Measurements from ENCODE around the gene FAM120A. TPM values are rescaled to one million over a fixed set of nuclear protein-coding genes. Genes with fewer than 3 reads are reported as not detected.

The FAM120A gene
- total RNA-seq, 4 donors from 2014 or later = 56.5 to 82.3 (median 65.7) TPM

DNA sequence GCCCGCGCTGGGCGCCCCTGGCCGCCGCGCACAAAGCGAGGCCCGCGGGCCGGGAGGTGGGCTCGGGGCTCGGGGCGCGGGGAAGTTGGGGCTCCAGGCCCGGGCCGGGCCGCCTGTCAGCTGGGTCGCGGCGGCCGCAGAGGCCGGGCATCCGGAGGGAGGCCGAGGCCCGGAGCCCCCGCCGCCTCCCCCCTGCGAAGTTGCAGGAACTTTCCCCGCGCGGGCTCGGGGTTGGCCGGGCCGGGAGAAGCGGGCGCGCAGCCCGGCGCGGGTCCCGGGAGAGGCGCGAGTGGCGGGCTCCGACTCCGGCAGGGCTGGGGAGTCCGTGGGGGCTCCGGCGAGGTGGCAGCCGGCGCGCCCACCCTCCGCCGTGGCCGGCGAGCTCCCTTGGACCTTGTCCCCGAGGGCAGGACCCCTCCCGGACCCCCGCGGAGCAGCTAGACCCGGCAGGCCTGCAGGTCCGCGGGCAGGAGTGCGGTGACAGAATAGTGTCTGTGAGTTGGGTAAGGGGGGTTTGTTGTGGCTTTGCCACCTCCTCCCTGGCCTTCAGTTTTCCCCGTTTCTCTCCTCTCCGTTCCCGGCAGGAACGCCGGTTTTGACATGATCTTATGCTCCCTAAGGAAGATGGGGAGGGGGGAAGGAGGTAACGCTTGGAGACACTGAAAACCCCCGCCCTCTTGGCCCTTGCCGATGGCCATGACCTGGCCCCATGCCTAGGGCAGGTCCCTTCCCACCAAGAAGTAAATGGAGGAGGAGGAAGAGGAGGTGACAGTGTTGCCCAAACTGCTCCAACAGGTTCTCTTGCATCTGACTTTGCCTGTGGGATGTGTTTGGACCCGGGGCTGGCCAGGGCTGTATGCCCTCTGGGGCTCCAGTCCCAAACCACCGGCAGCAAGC, 125.8 kb downstream of the FAM120A start:
- DNase-seq = no peak
- intact Hi-C loops (cut with DNase I) = no loop called here
- no peaks in the 10 kb centered on the region for H3K36me3 ChIP-seq
- TF ChIP-seq CTCF (IDR thresholded peaks at IDR 0.05) (no peak), POLR2A (IDR thresholded peaks at IDR 0.05) (no peak)
- peaks cover 32 to 68% (median 36%) of the 10 kb centered on the region in 3 donors for H3K4me1 ChIP-seq
- 10 to 21% methylated on average over 2 to 9 of the region's 74 CpGs for WGBS, 2 donors
- peak overlapping the region; percentile 89 to 95 (median 95) for H3K27ac ChIP-seq
- H3K27me3 ChIP-seq = no peaks in the 10 kb centered on the region
- peak overlapping the region; percentile 52 to 93 (median 90) for H3K4me3 ChIP-seq
- no peaks in the 10 kb centered on the region for H3K9me3 ChIP-seq

- Histone ChIP-seq H3K36me3 (no peaks in the 10 kb centered on the region), H3K4me3 (peak overlapping the region; percentile 52 to 93 (median 90)), H3K27ac (peak overlapping the region; percentile 89 to 95 (median 95)), H3K9me3 (no peaks in the 10 kb centered on the region), H3K27me3 (no peaks in the 10 kb centered on the region), H3K4me1 (peaks cover 32 to 71% (median 36%) of the 10 kb centered on the region in 3 donors)
- TF ChIP-seq CTCF (IDR thresholded peaks at IDR 0.05) = no peak
- no peak for TF ChIP-seq POLR2A (IDR thresholded peaks at IDR 0.05)
- no peak for DNase-seq
- intact Hi-C loops (cut with DNase I) = no loop called here
- 57 to 69% methylated on average over 5 to 11 of the region's 13 CpGs for WGBS, 2 donors
Observed at GRCh38 chr9:93577975-93578682, 126.6 kb downstream of the FAM120A start.

GRCh38 chr9:93578844-93579243, 127.4 kb downstream of the FAM120A start:
- H3K36me3 ChIP-seq = no peaks in the 10 kb centered on the region
- 67 to 82% methylated on average over 4 to 5 of the region's 5 CpGs for WGBS, 2 donors
- peak overlapping the region in 2 of 4 donors; percentile 89 to 95 for H3K27ac ChIP-seq
- TF ChIP-seq CTCF (IDR thresholded peaks at IDR 0.05) (no peak), POLR2A (IDR thresholded peaks at IDR 0.05) (no peak)
- peak overlapping the region in 1 of 4 donors; percentile 93 for H3K4me3 ChIP-seq
- intact Hi-C loops (cut with DNase I) = no loop called here
- no peak for DNase-seq
- peaks cover 32 to 71% (median 36%) of the 10 kb centered on the region in 3 donors for H3K4me1 ChIP-seq
- H3K27me3 ChIP-seq = no peaks in the 10 kb centered on the region
- H3K9me3 ChIP-seq = no peaks in the 10 kb centered on the region

DNA sequence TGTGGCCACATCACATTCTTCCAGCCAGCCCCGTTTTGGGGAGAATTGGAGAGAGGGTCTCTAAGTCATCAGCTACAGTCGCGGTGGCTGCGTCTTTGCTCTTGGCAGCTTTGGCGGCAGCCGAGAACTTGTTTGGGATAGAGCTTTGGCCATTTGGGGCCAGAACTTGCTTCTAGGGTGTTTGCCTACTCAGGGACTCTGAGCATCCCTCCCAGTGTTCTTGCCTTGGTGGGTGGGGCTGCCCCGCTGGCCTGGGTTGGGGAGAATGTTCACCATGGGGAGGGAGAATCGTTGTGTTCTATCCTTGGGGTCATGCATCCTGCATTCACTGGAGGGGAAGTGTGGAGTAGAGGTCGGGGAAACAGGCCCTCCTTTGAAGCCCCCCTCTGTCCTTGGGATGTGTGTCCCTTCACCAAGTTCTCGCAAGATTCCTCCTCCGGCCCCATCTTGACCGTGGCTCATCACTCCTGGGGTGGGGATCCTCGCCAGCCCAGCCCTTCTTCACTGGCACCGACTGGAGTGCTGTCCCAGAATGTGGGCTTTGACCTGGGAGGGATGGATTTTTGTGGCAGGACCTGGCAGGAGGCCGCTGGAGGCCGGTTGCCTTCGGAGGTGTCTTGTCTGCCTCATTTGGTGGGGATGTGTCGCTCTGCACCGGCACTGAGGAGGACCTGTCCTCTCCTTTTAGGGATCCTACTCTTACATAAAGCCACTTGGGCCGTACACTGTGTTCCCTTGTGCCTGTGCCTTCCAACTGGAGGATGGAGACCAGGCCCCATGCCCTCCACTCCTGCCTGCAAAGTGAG, 128.4 kb downstream of the FAM120A start:
- no peak for DNase-seq
- Histone ChIP-seq H3K36me3 (no peaks in the 10 kb centered on the region), H3K4me3 (no peak overlapping the region), H3K27ac (peak overlapping the region in 2 of 4 donors; percentile 2 to 38), H3K27me3 (no peaks in the 10 kb centered on the region), H3K4me1 (peaks cover 30 to 62% (median 34%) of the 10 kb centered on the region in 3 donors), H3K9me3 (no peaks in the 10 kb centered on the region)
- 76 to 83% methylated on average over 8 to 15 of the region's 20 CpGs for WGBS, 2 donors
- intact Hi-C loops (cut with DNase I) = no loop called here
- no peak for TF ChIP-seq POLR2A (IDR thresholded peaks at IDR 0.05)
- no peak for TF ChIP-seq CTCF (IDR thresholded peaks at IDR 0.05)

Measured in esophagus squamous epithelium (tissue), 5 donors.